OCI-LY1 (cell line): ENCODE measurements around the gene THAP12.

Source experiments
- H2AFZ ChIP-seq: fragments of 200-600 bp; sonication (generic), shearing (Covaris generic); 2 replicates; pipeline ENCODE4 v1.6.0; 2014; ENCODE audit warnings: antibody characterized with exemption, mild to moderate bottlenecking, low read length
- H3F3A ChIP-seq: fragments of 200-600 bp; sonication (generic), shearing (Covaris generic); 2 replicates; pipeline ENCODE4 v1.6.0; 2014; ENCODE audit warnings: mild to moderate bottlenecking, antibody characterized with exemption, low read length, moderate library complexity; ENCODE audit not compliant: insufficient read depth
- H3K27ac ChIP-seq: fragments of 200-600 bp; sonication (generic); 2 replicates; pipeline ENCODE4 v1.5.1; 2014; ENCODE audit warnings: low read length, mixed run types, mild to moderate bottlenecking, low read depth; ENCODE audit not compliant: poor library complexity, severe bottlenecking
- H3K27me3 ChIP-seq: fragments of 200-600 bp; sonication (generic); 2 replicates; pipeline ENCODE4 v1.6.0; 2014; ENCODE audit warnings: antibody characterized with exemption, mild to moderate bottlenecking, low read length, moderate library complexity; ENCODE audit not compliant: insufficient read depth
- H3K36me3 ChIP-seq: fragments of 200-600 bp; sonication (generic); 2 replicates; pipeline ENCODE4 v1.6.1; 2014; ENCODE audit warnings: mild to moderate bottlenecking, antibody characterized with exemption, low read length, moderate library complexity, mixed read lengths; ENCODE audit not compliant: insufficient read depth
- H3K4me1 ChIP-seq: fragments of 200-600 bp; sonication (generic); 2 replicates; pipeline ENCODE4 v1.5.1; 2014; ENCODE audit warnings: mild to moderate bottlenecking, low read length, moderate library complexity; ENCODE audit not compliant: insufficient read depth, severe bottlenecking
- H3K4me2 ChIP-seq: fragments of 200-600 bp; sonication (generic), shearing (Covaris generic); 2 replicates; pipeline ENCODE4 v1.6.1; 2014; ENCODE audit warnings: low read length
- H3K4me3 ChIP-seq: fragments of 200-600 bp; sonication (generic); 2 replicates; pipeline ENCODE4 v1.5.1; 2014; ENCODE audit warnings: low read length, low read depth, mild to moderate bottlenecking, mixed read lengths; ENCODE audit not compliant: poor library complexity, severe bottlenecking
- H3K79me2 ChIP-seq: fragments of 200-600 bp; shearing (Covaris generic); 2 replicates; pipeline ENCODE4 v1.6.1; 2016; ENCODE audit warnings: mixed run types, low read length, mixed read lengths; ENCODE audit not compliant: insufficient read depth
- H3K9ac ChIP-seq: fragments of 200-600 bp; sonication (generic), shearing (Covaris generic); 2 replicates; pipeline ENCODE4 v1.6.1; 2014; ENCODE audit warnings: mild to moderate bottlenecking, low read length, mixed read lengths
- H3K9me2 ChIP-seq: fragments of 200-600 bp; sonication (generic), shearing (Covaris generic); 2 replicates; pipeline ENCODE4 v1.6.1; 2014; ENCODE audit warnings: low read depth, mild to moderate bottlenecking, low read length, mixed read lengths
- H3K9me3 ChIP-seq: fragments of 200-600 bp; shearing (Covaris generic); 2 replicates; pipeline ENCODE4 v1.6.1; 2014; ENCODE audit warnings: low read length, mixed read lengths
- H4K20me1 ChIP-seq: fragments of 200-600 bp; sonication (generic), shearing (Covaris generic); 2 replicates; pipeline ENCODE4 v1.6.0; 2016; ENCODE audit warnings: mild to moderate bottlenecking, low read length; ENCODE audit not compliant: insufficient read depth
- CTCF ChIP-seq: fragments of 200-600 bp; sonication (generic), shearing (Covaris generic); IDR thresholded peaks from 2 replicates; pipeline ENCODE4 v1.5.1; 2017; ENCODE audit warnings: mild to moderate bottlenecking, antibody characterized with exemption, low read length, moderate library complexity, mixed read lengths
- EZH2 ChIP-seq: fragments of 200-600 bp; sonication (generic), shearing (Covaris generic); IDR thresholded peaks from 2 replicates; pipeline ENCODE4 v1.8.0; 2017; ENCODE audit warnings: borderline replicate concordance, mixed run types, mild to moderate bottlenecking, antibody characterized with exemption, low read length, moderate library complexity, mixed read lengths

The THAP12 gene

GRCh38 chr11:76307978-76308747 is 72.8 kb downstream of the THAP12 start:
- Histone ChIP-seq H3K27me3 (0 out of 2 replicates have a peak, but pooled peaks cover 1% of the 10 kb centered on the region), H3K4me3 (no peak overlapping the region), H3K9ac (no peak overlapping the region), H3K9me3 (no peaks in the 10 kb centered on the region), H3K4me2 (no peak overlapping the region), H4K20me1 (no peaks in the 10 kb centered on the region), H2AFZ (no peak overlapping the region), H3F3A (no peaks in the 10 kb centered on the region), H3K36me3 (no peaks in the 10 kb centered on the region), H3K9me2 (no peaks in the 10 kb centered on the region), H3K27ac (no peak overlapping the region), H3K79me2 (no peaks in the 10 kb centered on the region), H3K4me1 (no peaks in the 10 kb centered on the region)
- TF ChIP-seq CTCF (no peak), EZH2 (no peak)

- no peak overlapping the region for H3K9ac ChIP-seq
- no peaks in the 10 kb centered on the region for H3K36me3 ChIP-seq
- H3K27me3 ChIP-seq, result no peaks in the 10 kb centered on the region
- H3K4me3 ChIP-seq, result no peak overlapping the region
- H4K20me1 ChIP-seq, result no peaks in the 10 kb centered on the region
- no peaks in the 10 kb centered on the region for H3K4me1 ChIP-seq
- no peak for TF ChIP-seq CTCF
- no peak for TF ChIP-seq EZH2
- H3K9me3 ChIP-seq, result no peaks in the 10 kb centered on the region
- no peak overlapping the region for H2AFZ ChIP-seq
- H3K27ac ChIP-seq, result no peak overlapping the region
- no peak overlapping the region for H3K4me2 ChIP-seq
- H3K79me2 ChIP-seq, result no peaks in the 10 kb centered on the region
- no peaks in the 10 kb centered on the region for H3K9me2 ChIP-seq
- H3F3A ChIP-seq, result no peaks in the 10 kb centered on the region
Observed at GRCh38 chr11:76307396-76307795, 73.5 kb downstream of the THAP12 start.

GRCh38 chr11:76303399-76303798 is 77.5 kb downstream of the THAP12 start:
- Histone ChIP-seq H3K79me2 (no peaks in the 10 kb centered on the region), H4K20me1 (no peaks in the 10 kb centered on the region), H3K9ac (no peak overlapping the region), H3K27me3 (no peaks in the 10 kb centered on the region), H3K4me3 (no peak overlapping the region), H3K9me3 (no peaks in the 10 kb centered on the region), H3K9me2 (no peaks in the 10 kb centered on the region), H3K4me2 (no peak overlapping the region), H3K4me1 (no peaks in the 10 kb centered on the region), H3K36me3 (no peaks in the 10 kb centered on the region), H2AFZ (no peak overlapping the region), H3K27ac (no peak overlapping the region), H3F3A (no peaks in the 10 kb centered on the region)
- TF ChIP-seq EZH2, result no peak
- TF ChIP-seq CTCF, result no peak
